GM10266 (cell line): ENCODE data around the gene MOB2.

ENCODE experiments used
- DNase-seq: peaks from one replicate; pipeline ENCODE4 v3.0.0; 2012; ENCODE audit errors: extremely low spot score
- TF ChIP-seq, protein P1 (sequence below): IDR thresholded peaks from 2 replicates; pipeline ENCODE4 v1.5.1; 2012; ENCODE audit warnings: mild to moderate bottlenecking, low read depth; ENCODE audit not compliant: control insufficient read depth, insufficient read depth; ENCODE audit errors: missing control alignments

MOB2 gene

DNA sequence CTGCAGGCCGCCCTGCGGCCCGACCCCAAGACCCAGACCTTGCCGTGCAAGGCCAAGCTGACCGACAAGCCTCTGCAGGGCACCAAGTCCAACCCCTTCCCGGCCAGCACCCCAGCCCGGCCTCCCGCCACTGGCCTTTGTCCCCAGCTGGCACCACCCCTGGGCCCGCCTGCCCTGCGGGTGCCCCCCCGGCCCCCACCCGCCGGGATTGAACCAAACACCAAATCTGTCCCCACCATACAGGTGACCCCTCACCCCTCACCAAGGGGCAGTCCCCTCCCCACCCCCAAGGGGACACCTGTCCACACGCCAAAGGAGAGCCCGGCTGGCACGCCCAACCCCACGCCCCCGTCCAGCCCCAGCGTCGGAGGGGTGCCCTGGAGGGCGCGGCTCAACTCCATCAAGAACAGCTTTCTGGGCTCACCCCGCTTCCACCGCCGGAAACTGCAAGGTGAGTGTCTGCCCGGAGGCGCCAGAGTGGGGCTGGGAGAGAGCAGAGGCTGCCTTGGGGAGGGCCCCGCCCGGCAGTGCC lies 36.2 kb downstream of the MOB2 start:
- DNase-seq, result no peak
- TF ChIP-seq, protein P1, sequence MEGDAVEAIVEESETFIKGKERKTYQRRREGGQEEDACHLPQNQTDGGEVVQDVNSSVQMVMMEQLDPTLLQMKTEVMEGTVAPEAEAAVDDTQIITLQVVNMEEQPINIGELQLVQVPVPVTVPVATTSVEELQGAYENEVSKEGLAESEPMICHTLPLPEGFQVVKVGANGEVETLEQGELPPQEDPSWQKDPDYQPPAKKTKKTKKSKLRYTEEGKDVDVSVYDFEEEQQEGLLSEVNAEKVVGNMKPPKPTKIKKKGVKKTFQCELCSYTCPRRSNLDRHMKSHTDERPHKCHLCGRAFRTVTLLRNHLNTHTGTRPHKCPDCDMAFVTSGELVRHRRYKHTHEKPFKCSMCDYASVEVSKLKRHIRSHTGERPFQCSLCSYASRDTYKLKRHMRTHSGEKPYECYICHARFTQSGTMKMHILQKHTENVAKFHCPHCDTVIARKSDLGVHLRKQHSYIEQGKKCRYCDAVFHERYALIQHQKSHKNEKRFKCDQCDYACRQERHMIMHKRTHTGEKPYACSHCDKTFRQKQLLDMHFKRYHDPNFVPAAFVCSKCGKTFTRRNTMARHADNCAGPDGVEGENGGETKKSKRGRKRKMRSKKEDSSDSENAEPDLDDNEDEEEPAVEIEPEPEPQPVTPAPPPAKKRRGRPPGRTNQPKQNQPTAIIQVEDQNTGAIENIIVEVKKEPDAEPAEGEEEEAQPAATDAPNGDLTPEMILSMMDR, result no peak

- DNase-seq, result peak; percentile 48
- TF ChIP-seq, protein P1, result no peak
Observed at GRCh38 chr11:1449490-1450243, 36.9 kb downstream of the MOB2 start.

GRCh38 chr11:1448882-1449281 lies 37.7 kb downstream of the MOB2 start:
- DNase-seq, result no peak

DNA sequence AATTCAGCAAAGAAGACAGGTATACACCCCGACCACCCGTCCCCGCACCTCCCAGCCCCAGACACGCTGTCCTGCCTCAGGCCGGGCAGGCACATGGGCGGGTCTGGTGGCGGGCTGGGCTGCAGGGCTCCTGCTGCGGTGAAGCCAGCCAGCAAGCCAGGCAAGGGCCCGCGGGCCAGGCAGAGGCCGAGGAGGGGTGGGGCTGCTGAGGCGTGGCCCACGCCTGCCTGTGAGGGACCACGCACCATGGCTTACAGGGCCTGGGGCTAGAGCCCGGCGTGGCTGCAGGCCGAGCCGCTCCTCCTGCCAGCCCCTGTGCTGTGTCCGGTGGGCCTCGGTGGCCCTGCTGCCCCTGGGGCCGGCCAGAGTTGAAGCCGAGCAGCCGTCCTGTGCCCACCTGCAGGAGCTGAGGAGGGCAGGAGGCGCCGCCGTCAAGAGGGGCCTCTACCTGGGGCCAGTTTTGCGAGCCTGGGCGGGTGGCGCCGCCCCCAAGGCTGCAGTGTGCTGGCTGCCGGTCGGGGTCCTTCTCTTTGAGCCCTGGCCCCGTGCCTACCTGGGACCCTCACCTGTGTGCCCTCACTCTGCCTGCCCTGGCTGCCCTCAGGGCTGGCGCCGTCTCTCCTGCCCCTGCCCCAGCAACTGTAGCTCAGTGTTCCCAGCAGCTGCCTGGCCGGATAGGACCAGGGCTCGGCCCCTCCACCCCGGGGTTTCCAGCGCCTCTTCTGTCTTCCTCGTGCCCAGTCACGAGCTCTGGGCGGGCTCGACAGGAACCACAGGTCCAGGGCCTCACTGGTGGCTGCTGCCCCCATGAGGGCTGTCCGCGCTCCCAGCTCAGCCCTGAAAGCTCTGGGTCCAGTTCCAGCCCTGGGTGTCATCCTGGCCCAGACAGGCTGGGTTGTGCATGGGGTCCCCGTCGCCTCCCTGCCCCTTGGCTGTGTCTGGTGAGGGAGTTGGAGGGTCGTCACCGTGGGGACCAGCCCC lies 38.4 kb downstream of the MOB2 start:
- TF ChIP-seq, protein P1, result no peak
- DNase-seq, result peak; percentile 41

More at GRCh38 chr11:1448882-1449281, 37.7 kb downstream of the MOB2 start:
- TF ChIP-seq, protein P1, result no peak

GRCh38 chr11:1446623-1447022 lies 40.0 kb downstream of the MOB2 start:
- peak; percentile 45 for DNase-seq
- TF ChIP-seq, protein P1, result no peak

- DNase-seq, result no peak
Observed at GRCh38 chr11:1445741-1446445, 40.7 kb downstream of the MOB2 start.

More at GRCh38 chr11:1445741-1446445, 40.7 kb downstream of the MOB2 start:
- TF ChIP-seq, protein P1, result no peak
